ENCODE measurements around the gene KRTAP4-16. TPM values are rescaled to one million over a fixed set of nuclear protein-coding genes. Genes with fewer than 3 reads are reported as not detected.
A peak's percentile ranks its signal among the peaks of the same experiment; 100 is the strongest.
"Not testable (repeated sequence)": the region's sequence is repeated elsewhere in the genome, so short reads cannot be mapped to it uniquely, and the experiment has no call there.

Gene KRTAP4-16
- total RNA-seq, 1 experiment from 2014 or later, result not detected

DNA sequence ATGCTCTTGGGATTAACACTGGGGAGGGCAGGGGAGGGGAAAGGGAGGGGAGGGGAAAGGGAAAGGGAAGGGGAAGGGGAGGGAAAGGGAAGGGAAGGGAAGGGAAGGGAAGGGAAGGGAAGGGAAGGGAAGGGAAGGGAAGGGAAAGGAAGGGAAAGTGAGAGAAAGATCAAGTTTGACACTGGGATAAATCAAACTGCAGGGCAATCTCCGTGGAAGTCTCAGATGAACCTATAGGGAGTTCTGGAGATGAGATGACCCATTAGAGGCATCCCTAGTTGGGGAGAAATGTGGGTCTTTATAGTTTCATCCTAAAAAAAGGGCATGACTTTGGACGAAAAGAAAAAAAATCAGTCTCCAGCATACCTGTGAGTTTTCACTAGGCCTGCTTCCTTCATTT lies 19.7 kb upstream of the KRTAP4-16 start:
- peaks cover 5% of the 10 kb centered on the region for H3K9me3 Mint-ChIP-seq (ENCODE audit: unreplicated experiment)
- BruUV-seq (replicated peaks), result no TSS peak
- H3K27me3 Mint-ChIP-seq (ENCODE audit: insufficient read depth, unreplicated experiment), result peaks cover 12% of the 10 kb centered on the region
- no peaks in the 10 kb centered on the region for H3K36me3 Mint-ChIP-seq (ENCODE audit: insufficient read depth, unreplicated experiment)
- CTCF ChIA-PET, result no interaction called here
- POLR2A ChIA-PET, result interaction anchor here (0.6 kb wide), 1 partner anchor 471 kb away, joined by 4 read pairs; no protein-coding TSS in a partner anchor
- no peak for DNase-seq (ENCODE audit: unreplicated experiment)
- H3K4me1 Mint-ChIP-seq (ENCODE audit: insufficient read depth, unreplicated experiment), result peaks cover 11% of the 10 kb centered on the region
- H3K27ac Mint-ChIP-seq (ENCODE audit: low read depth, unreplicated experiment), result no peak overlapping the region
- intact Hi-C loops (cut with micrococcal nuclease), result no loop called here
- H3K4me3 Mint-ChIP-seq (ENCODE audit: unreplicated experiment), result no peak overlapping the region
- TF ChIP-seq, protein P1, sequence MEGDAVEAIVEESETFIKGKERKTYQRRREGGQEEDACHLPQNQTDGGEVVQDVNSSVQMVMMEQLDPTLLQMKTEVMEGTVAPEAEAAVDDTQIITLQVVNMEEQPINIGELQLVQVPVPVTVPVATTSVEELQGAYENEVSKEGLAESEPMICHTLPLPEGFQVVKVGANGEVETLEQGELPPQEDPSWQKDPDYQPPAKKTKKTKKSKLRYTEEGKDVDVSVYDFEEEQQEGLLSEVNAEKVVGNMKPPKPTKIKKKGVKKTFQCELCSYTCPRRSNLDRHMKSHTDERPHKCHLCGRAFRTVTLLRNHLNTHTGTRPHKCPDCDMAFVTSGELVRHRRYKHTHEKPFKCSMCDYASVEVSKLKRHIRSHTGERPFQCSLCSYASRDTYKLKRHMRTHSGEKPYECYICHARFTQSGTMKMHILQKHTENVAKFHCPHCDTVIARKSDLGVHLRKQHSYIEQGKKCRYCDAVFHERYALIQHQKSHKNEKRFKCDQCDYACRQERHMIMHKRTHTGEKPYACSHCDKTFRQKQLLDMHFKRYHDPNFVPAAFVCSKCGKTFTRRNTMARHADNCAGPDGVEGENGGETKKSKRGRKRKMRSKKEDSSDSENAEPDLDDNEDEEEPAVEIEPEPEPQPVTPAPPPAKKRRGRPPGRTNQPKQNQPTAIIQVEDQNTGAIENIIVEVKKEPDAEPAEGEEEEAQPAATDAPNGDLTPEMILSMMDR (IDR thresholded peaks at IDR 0.05; ENCODE audit: unreplicated experiment), result no peak

DNA sequence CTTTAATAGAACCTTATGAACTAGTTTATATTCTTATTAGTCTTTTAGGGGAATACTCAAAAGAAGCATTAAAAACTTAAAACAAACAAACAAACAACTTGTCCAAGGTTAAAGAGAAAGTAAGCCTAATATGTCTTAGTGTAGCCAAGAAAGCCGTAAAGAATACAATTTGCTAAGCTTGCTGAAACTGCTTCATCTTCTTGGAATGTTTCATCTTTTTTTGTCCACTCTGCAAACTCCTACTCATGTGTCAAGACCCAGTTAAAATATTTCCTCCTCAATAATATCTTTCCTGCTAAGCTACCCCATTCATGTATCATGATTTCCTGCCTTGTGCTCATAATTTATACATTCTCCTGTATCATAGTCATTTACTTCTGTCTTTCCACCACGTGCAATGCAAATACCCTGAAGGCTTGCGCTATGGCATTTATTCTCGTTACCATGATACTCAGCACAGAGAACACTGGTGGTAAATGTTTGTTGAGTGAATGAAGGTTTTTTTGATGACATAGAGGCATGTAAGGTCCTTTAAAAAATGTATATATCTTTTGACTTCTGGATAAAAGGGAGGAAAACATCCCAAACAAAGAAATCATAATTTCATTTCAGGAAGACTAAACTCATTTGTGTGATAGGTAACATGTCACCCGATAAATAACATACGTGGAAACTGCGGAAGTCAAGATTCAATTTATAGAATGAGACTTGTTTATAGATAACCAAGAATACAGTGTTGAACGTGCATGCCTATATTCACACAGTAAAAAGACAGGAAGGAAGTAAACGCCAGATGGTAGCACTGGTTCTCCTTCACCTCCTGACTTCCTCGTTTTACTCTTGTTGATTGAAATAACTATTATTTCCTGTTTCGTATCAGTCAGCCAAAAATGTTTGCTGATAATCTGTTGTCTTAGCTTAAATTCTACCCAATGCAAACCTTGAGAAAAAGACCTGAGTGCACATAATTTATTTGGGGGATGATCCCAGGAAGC lies 18.0 kb upstream of the KRTAP4-16 start:
- peaks cover 11% of the 10 kb centered on the region for H3K4me1 Mint-ChIP-seq (ENCODE audit: insufficient read depth, unreplicated experiment)
- BruUV-seq (replicated peaks); intact Hi-C loops (cut with micrococcal nuclease); H3K4me3 Mint-ChIP-seq (ENCODE audit: unreplicated experiment); H3K36me3 Mint-ChIP-seq (ENCODE audit: insufficient read depth, unreplicated experiment); H3K9me3 Mint-ChIP-seq (ENCODE audit: unreplicated experiment); CTCF ChIA-PET; DNase-seq (ENCODE audit: unreplicated experiment); H3K27ac Mint-ChIP-seq (ENCODE audit: low read depth, unreplicated experiment): not testable (repeated sequence)
- peaks cover 13% of the 10 kb centered on the region for H3K27me3 Mint-ChIP-seq (ENCODE audit: insufficient read depth, unreplicated experiment)
- POLR2A ChIA-PET, result interaction anchor here (0.8 kb wide), 1 partner anchor 171 kb away, joined by 3 read pairs; no protein-coding TSS in a partner anchor

- CTCF ChIA-PET, result no interaction called here
- peak; percentile 2 for DNase-seq (ENCODE audit: unreplicated experiment)
- Mint-ChIP-seq H3K36me3 (ENCODE audit: insufficient read depth, unreplicated experiment) (no peaks in the 10 kb centered on the region), H3K27ac (ENCODE audit: low read depth, unreplicated experiment) (no peak overlapping the region), H3K4me3 (ENCODE audit: unreplicated experiment) (no peak overlapping the region), H3K4me1 (ENCODE audit: insufficient read depth, unreplicated experiment) (peaks cover 11% of the 10 kb centered on the region), H3K9me3 (ENCODE audit: unreplicated experiment) (peaks cover 5% of the 10 kb centered on the region), H3K27me3 (ENCODE audit: insufficient read depth, unreplicated experiment) (peaks cover 13% of the 10 kb centered on the region)
- TF ChIP-seq, protein P1 (IDR thresholded peaks at IDR 0.05; ENCODE audit: unreplicated experiment), result no peak
- POLR2A ChIA-PET, result no interaction called here
- BruUV-seq (replicated peaks), result no TSS peak
- intact Hi-C loops (cut with micrococcal nuclease), result no loop called here
These were observed 16.7 kb upstream of the KRTAP4-16 start for GRCh38 chr17:41118721-41119120.

DNA sequence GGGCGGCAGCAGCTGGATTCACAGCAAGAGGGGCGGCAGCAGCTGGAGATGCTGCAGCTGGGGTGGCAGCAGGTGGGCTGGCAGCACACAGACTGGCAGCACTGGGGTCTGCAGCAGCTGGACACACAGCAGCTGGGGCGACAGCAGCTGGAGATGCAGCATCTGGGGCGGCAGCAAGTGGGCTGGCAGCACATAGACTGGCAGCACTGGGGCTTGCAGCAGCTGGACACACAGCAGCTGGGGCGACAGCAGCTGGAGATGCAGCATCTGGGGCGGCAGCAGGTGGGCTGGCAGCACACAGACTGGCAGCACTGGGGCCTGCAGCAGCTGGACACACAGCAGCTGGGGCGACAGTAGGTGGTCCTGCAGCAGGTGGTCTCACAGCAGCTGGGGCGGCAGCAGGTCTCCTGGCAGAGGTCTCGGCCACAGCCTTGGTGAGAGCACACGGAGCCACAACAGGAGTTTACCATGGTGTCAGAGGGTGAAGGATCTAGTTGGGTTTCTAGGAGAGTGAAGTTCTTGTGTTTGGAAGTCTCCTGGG lies 15.9 kb upstream of the KRTAP4-16 start, which contains the start of gene KRTAP4-11:
KRTAP4-11 (minus strand) TSS at position 528 of the 541 bp plus-strand sequence; CDS start at position 470, 58 bp downstream.
- DNase-seq (ENCODE audit: unreplicated experiment); H3K4me3 Mint-ChIP-seq (ENCODE audit: unreplicated experiment); BruUV-seq (replicated peaks); H3K9me3 Mint-ChIP-seq (ENCODE audit: unreplicated experiment); H3K36me3 Mint-ChIP-seq (ENCODE audit: insufficient read depth, unreplicated experiment); H3K27ac Mint-ChIP-seq (ENCODE audit: low read depth, unreplicated experiment); POLR2A ChIA-PET; intact Hi-C loops (cut with micrococcal nuclease); H3K4me1 Mint-ChIP-seq (ENCODE audit: insufficient read depth, unreplicated experiment); CTCF ChIA-PET: not testable (repeated sequence)
- peaks cover 13% of the 10 kb centered on the region for H3K27me3 Mint-ChIP-seq (ENCODE audit: insufficient read depth, unreplicated experiment)

GRCh38 chr17:41116297-41116696 lies 14.3 kb upstream of the KRTAP4-16 start:
- Mint-ChIP-seq H3K36me3 (ENCODE audit: insufficient read depth, unreplicated experiment) (no peaks in the 10 kb centered on the region), H3K4me1 (ENCODE audit: insufficient read depth, unreplicated experiment) (peaks cover 5% of the 10 kb centered on the region), H3K4me3 (ENCODE audit: unreplicated experiment) (no peak overlapping the region), H3K27me3 (ENCODE audit: insufficient read depth, unreplicated experiment) (peaks cover 13% of the 10 kb centered on the region), H3K9me3 (ENCODE audit: unreplicated experiment) (no peaks in the 10 kb centered on the region), H3K27ac (ENCODE audit: low read depth, unreplicated experiment) (no peak overlapping the region)
- CTCF ChIA-PET, result no interaction called here
- DNase-seq (ENCODE audit: unreplicated experiment), result no peak
- POLR2A ChIA-PET, result no interaction called here
- BruUV-seq (replicated peaks), result no TSS peak
- TF ChIP-seq, protein P1 (IDR thresholded peaks at IDR 0.05; ENCODE audit: unreplicated experiment), result no peak
- intact Hi-C loops (cut with micrococcal nuclease), result no loop called here

All from MCF 10A (cell line).